ENCODE data around the gene CASP10.
A peak's percentile ranks its signal among the peaks of the same experiment; 100 is the strongest.
"Not testable (repeated sequence)": the region's sequence is repeated elsewhere in the genome, so short reads cannot be mapped to it uniquely, and the experiment has no call there.

CASP10 gene

GRCh38 chr2:201156036-201156435 is 26.9 kb upstream of the CASP10 start:
- DNase-seq: no peak

GRCh38 chr2:201156640-201157039 is 26.3 kb upstream of the CASP10 start:
- DNase-seq: no peak

- DNase-seq: no peak
Observed at GRCh38 chr2:201157694-201158093, 25.2 kb upstream of the CASP10 start.

GRCh38 chr2:201158111-201158929 is 24.6 kb upstream of the CASP10 start:
- peak; percentile 80 for DNase-seq

- no peak for DNase-seq
Observed at GRCh38 chr2:201164166-201164565, 18.8 kb upstream of the CASP10 start.

GRCh38 chr2:201167546-201167945 is 15.4 kb upstream of the CASP10 start:
- DNase-seq: no peak

GRCh38 chr2:201168496-201168895 is 14.4 kb upstream of the CASP10 start:
- DNase-seq: not testable (repeated sequence)

GRCh38 chr2:201171259-201171814 is 11.6 kb upstream of the CASP10 start:
- no peak for DNase-seq

- DNase-seq: no peak
Observed at GRCh38 chr2:201172279-201172678, 10.7 kb upstream of the CASP10 start.

GRCh38 chr2:201174687-201175086 is 8.3 kb upstream of the CASP10 start:
- DNase-seq: no peak

GRCh38 chr2:201176081-201176481 is 6.9 kb upstream of the CASP10 start:
- no peak for DNase-seq

GRCh38 chr2:201180010-201180409 is 2.9 kb upstream of the CASP10 start:
- DNase-seq: no peak

- no peak for DNase-seq
Observed at GRCh38 chr2:201183365-201183727, 405 bp downstream of the CASP10 start.

- DNase-seq: not testable (repeated sequence)
Observed at GRCh38 chr2:201183835-201184234, 894 bp downstream of the CASP10 start.

- DNase-seq: not testable (repeated sequence)
Observed at GRCh38 chr2:201184248-201184647, 1.3 kb downstream of the CASP10 start.

GRCh38 chr2:201185863-201186262 is 2.9 kb downstream of the CASP10 start:
- no peak for DNase-seq

GRCh38 chr2:201186982-201187381 is 4.0 kb downstream of the CASP10 start:
- no peak for DNase-seq

GRCh38 chr2:201188449-201188848 is 5.5 kb downstream of the CASP10 start:
- no peak for DNase-seq

GRCh38 chr2:201191132-201191875 is 8.4 kb downstream of the CASP10 start:
- no peak for DNase-seq

GRCh38 chr2:201194097-201194496 is 11.2 kb downstream of the CASP10 start:
- DNase-seq: no peak

- DNase-seq: no peak
Observed at GRCh38 chr2:201195331-201195730, 12.4 kb downstream of the CASP10 start.

GRCh38 chr2:201196003-201196402 is 13.1 kb downstream of the CASP10 start:
- DNase-seq: no peak

- DNase-seq: no peak
Observed at GRCh38 chr2:201196803-201197202, 13.9 kb downstream of the CASP10 start.

GRCh38 chr2:201197781-201198180 is 14.8 kb downstream of the CASP10 start:
- no peak for DNase-seq

Data from fibroblast of skin of back (primary cell).